AG09309 (cell line): ENCODE data around the gene RIN3.

Source experiments
- DNase-seq: peaks from one replicate; pipeline ENCODE4 v3.0.0-alpha.2; 2010; ENCODE audit warnings: low read depth
- H3K4me3 ChIP-seq: 2 replicates; pipeline ENCODE4 v1.5.1; 2011; ENCODE audit warnings: mild to moderate bottlenecking, low read depth, low read length, moderate library complexity; ENCODE audit not compliant: control insufficient read depth
- TF ChIP-seq, protein P1 (sequence below): IDR thresholded peaks from 2 replicates; pipeline ENCODE4 v1.5.1; 2011; ENCODE audit warnings: mild to moderate bottlenecking, low read depth, low read length, inconsistent platforms; ENCODE audit not compliant: insufficient read depth, control insufficient read depth; ENCODE audit errors: missing control alignments

The RIN3 gene

DNA sequence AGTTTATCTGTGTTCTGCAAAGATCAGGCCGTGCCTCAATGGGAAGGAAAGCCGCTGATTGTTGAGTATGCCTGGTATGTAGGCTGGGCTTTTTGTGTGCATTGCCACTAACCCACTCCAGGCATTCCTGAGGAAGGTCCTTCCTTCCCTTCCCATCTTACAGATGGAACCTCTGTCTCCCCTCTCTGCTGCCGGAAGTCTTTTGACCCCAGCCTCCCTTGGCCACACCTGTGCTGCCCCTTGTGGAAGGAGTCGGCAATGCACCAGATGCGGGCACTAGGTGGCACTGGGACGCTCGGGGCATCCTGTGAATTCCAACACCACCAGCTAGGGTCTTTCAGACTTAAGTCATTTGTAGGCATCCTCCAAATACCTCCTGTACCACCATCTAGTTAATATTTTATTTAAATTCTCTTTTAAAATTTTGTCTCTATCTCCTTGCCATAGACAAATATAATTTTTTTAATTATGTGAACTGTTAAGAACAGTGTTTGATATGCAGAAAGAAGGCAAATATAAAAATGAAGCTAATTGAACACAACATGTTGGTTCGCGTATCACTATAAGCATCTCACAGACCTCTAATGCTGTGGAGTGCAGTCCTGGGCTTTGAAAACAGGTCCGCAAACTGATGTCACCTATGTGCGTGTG lies 99.6 kb downstream of the RIN3 start:
- H3K4me3 ChIP-seq = no peak overlapping the region
- TF ChIP-seq, protein P1, sequence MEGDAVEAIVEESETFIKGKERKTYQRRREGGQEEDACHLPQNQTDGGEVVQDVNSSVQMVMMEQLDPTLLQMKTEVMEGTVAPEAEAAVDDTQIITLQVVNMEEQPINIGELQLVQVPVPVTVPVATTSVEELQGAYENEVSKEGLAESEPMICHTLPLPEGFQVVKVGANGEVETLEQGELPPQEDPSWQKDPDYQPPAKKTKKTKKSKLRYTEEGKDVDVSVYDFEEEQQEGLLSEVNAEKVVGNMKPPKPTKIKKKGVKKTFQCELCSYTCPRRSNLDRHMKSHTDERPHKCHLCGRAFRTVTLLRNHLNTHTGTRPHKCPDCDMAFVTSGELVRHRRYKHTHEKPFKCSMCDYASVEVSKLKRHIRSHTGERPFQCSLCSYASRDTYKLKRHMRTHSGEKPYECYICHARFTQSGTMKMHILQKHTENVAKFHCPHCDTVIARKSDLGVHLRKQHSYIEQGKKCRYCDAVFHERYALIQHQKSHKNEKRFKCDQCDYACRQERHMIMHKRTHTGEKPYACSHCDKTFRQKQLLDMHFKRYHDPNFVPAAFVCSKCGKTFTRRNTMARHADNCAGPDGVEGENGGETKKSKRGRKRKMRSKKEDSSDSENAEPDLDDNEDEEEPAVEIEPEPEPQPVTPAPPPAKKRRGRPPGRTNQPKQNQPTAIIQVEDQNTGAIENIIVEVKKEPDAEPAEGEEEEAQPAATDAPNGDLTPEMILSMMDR = peak; percentile 78
- no peak for DNase-seq

DNA sequence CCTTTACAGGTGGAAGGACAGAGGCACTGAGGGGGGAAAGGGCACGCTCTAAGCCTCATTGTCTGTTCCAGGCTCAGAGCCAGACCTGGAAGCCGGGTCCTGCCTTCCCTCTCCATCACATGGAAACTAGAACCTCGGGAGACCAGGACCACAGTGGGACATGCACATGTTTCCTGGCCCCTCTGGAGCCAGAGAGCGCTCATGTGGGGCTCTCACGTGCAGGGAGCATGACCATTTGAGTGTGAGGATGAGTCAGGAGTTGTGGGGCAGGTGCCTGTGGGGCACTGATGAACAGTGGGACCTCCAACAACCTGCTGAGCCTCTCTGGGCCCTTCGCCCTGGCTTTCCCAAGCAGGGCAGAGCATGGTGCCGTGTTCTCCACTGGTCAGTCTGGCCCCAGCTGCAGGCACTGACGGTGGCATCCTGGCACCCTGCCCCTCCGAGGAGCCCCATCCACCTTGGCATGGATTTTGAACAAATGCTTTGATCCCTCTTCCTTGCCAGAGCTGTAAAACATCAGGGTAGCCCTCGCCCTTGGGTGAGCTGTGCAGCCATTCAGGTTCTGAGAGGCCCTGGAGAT lies 100.2 kb downstream of the RIN3 start:
- H3K4me3 ChIP-seq = no peak overlapping the region
- TF ChIP-seq, protein P1 = no peak
- DNase-seq = no peak

- DNase-seq = no peak
- H3K4me3 ChIP-seq = no peak overlapping the region
- TF ChIP-seq, protein P1 = no peak
Observed at GRCh38 chr14:92615451-92615850, 101.9 kb downstream of the RIN3 start.

- TF ChIP-seq, protein P1 = no peak
- H3K4me3 ChIP-seq = no peak overlapping the region
- DNase-seq = no peak
Observed at GRCh38 chr14:92616178-92616577, 102.6 kb downstream of the RIN3 start.

- DNase-seq = no peak
- no peak overlapping the region for H3K4me3 ChIP-seq
- TF ChIP-seq, protein P1 = no peak
Observed at GRCh38 chr14:92617581-92617980, 104.0 kb downstream of the RIN3 start.

DNA sequence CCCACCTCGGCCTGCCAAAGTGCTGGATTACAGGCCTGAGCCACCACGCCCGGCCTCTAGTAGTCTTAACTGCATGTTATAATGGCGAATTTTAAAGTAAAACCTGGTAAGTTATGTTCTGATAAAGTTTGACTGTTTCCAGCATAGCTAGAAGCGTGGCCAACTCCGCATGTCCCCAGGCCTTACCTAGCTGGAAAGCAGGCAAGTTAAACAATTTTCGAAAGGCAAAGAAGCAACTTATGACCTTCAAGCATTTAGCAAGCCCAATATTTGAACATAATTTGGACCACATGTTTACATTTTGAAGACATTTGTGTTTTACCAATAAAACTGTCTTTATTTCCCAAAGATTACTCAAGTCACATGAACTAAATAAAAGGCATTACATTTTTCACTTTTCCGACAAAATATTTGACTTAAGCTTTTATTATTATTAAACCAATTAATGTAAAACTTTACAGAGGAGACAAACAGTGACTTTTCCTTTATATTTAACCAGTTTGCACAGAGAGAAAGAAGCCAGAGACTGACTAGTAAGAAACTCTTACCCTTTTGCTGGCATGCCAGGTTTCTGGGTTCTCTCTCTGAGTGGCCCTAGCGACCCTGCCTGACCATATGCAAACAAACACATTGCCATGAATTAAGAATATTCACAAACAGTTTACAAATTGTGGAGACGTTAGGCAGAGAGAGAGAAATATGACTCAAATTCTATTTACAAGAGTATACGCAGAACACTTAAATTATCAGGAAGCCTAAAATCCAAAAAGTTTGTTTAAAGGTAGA lies 106.3 kb downstream of the RIN3 start:
- H3K4me3 ChIP-seq = no peak overlapping the region
- DNase-seq = no peak
- TF ChIP-seq, protein P1 = no peak
